HUDEP-2 (cell line): ENCODE measurements around the gene TTI1.

ENCODE experiments used
- DNase-seq, 76 experiments: peaks; one replicate each; lab custom pipeline; 2025; ENCODE audit not compliant: unreplicated experiment in 76 of 76; lab: John Stamatoyannopoulos, UW

The TTI1 gene

GRCh38 chr20:38033330-38034107 is at the start of gene TTI1, which contains the start of gene RPRD1B:
Gene TTI1 (minus strand): TSS chr20:38033456. CDS start chr20:38013816, 19,640 bp downstream.
Gene RPRD1B (plus strand): TSS chr20:38033746. CDS start chr20:38033948, 202 bp downstream.
- DNase-seq = peak in 75 of 76 experiments; percentile 9 to 92 (median 76)

GRCh38 chr20:38082894-38083293 is 49.6 kb upstream of the TTI1 start:
- no peak for DNase-seq

GRCh38 chr20:38081575-38081974 is 48.3 kb upstream of the TTI1 start:
- DNase-seq = no peak

GRCh38 chr20:38079353-38079752 is 46.1 kb upstream of the TTI1 start:
- DNase-seq = no peak

GRCh38 chr20:38078084-38078483 is 44.8 kb upstream of the TTI1 start:
- no peak for DNase-seq

- DNase-seq = no peak
Observed at GRCh38 chr20:38076548-38076947, 43.3 kb upstream of the TTI1 start.

- no peak for DNase-seq
Observed at GRCh38 chr20:38075161-38075998, 42.1 kb upstream of the TTI1 start.

GRCh38 chr20:38073307-38074071 is 40.2 kb upstream of the TTI1 start:
- DNase-seq = peak in 28 of 76 experiments; percentile 4 to 59 (median 36)

- no peak for DNase-seq
Observed at GRCh38 chr20:38072898-38073297, 39.6 kb upstream of the TTI1 start.

GRCh38 chr20:38067717-38068365 is 34.6 kb upstream of the TTI1 start:
- no peak for DNase-seq

GRCh38 chr20:38066969-38067716 is 33.9 kb upstream of the TTI1 start:
- no peak for DNase-seq

GRCh38 chr20:38065764-38066375 is 32.6 kb upstream of the TTI1 start:
- no peak for DNase-seq

GRCh38 chr20:38063911-38064530 is 30.8 kb upstream of the TTI1 start:
- no peak for DNase-seq

- DNase-seq = no peak
Observed at GRCh38 chr20:38062890-38063289, 29.6 kb upstream of the TTI1 start.

- DNase-seq = no peak
Observed at GRCh38 chr20:38061109-38061508, 27.9 kb upstream of the TTI1 start.

GRCh38 chr20:38060536-38060935 is 27.3 kb upstream of the TTI1 start:
- no peak for DNase-seq

GRCh38 chr20:38059832-38060231 is 26.6 kb upstream of the TTI1 start:
- DNase-seq = no peak

- DNase-seq = peak in 69 of 76 experiments; percentile 10 to 86 (median 58)
Observed at GRCh38 chr20:38057351-38057972, 24.2 kb upstream of the TTI1 start.
